Mesendoderm (in vitro differentiated cells): Measurements from ENCODE around the gene TMC3. TPM values are rescaled to one million over a fixed set of nuclear protein-coding genes. Genes with fewer than 3 reads are reported as not detected.
A peak's percentile ranks its signal among the peaks of the same experiment; 100 is the strongest.

Experiments used
- DNase-seq: peaks from one replicate; pipeline ENCODE4 v3.0.0; 2013
- H2AK5ac ChIP-seq: 2 replicates; pipeline ENCODE4 v1.6.1; 2013; ENCODE audit warnings: low read length, inconsistent platforms
- H2BK120ac ChIP-seq: 2 replicates; pipeline ENCODE4 v1.6.1; 2013; ENCODE audit warnings: low read depth, mild to moderate bottlenecking, low read length, moderate library complexity, mixed read lengths
- H2BK15ac ChIP-seq: replicated peaks from 2 replicates; pipeline ENCODE4 v1.6.1; 2013; ENCODE audit warnings: low read depth, mild to moderate bottlenecking, moderate library complexity
- H2BK5ac ChIP-seq: 2 replicates; pipeline ENCODE4 v1.6.1; 2013; ENCODE audit warnings: low read length, inconsistent platforms
- H3K18ac ChIP-seq: 2 replicates; pipeline ENCODE4 v1.6.1; 2013; ENCODE audit warnings: mild to moderate bottlenecking, low read length, mixed read lengths
- H3K23ac ChIP-seq: one replicate; pipeline ENCODE4 v1.6.1; 2013; ENCODE audit warnings: low read length
- H3K27ac ChIP-seq: 2 replicates; pipeline ENCODE4 v1.5.1; 2013; ENCODE audit warnings: low read depth, mild to moderate bottlenecking, inconsistent platforms, low read length, moderate library complexity
- H3K27me3 ChIP-seq: 2 replicates; pipeline ENCODE4 v1.6.1; 2013; ENCODE audit warnings: low read length, control low read depth, mild to moderate bottlenecking, inconsistent platforms; ENCODE audit not compliant: insufficient read depth, poor library complexity
- H3K36me3 ChIP-seq: 2 replicates; pipeline ENCODE4 v1.6.1; 2013; ENCODE audit warnings: low read length, inconsistent platforms; ENCODE audit not compliant: control insufficient read depth, insufficient read depth
- H3K4ac ChIP-seq: one replicate; pipeline ENCODE4 v1.6.1; 2013; ENCODE audit warnings: low read depth, mild to moderate bottlenecking, low read length, moderate library complexity
- H3K4me1 ChIP-seq: 2 replicates; pipeline ENCODE4 v1.6.1; 2013; ENCODE audit warnings: low read depth, low read length, inconsistent platforms; ENCODE audit not compliant: control insufficient read depth
- H3K4me2 ChIP-seq: 2 replicates; pipeline ENCODE4 v1.6.1; 2013; ENCODE audit warnings: low read length
- H3K4me3 ChIP-seq: 2 replicates; pipeline ENCODE4 v1.5.1; 2013; ENCODE audit warnings: mild to moderate bottlenecking, low read length
- H3K56ac ChIP-seq: one replicate; pipeline ENCODE4 v1.6.1; 2013; ENCODE audit warnings: low read length
- H3K79me1 ChIP-seq: 2 replicates; pipeline ENCODE4 v1.6.1; 2013; ENCODE audit warnings: low read length, inconsistent platforms
- H3K79me2 ChIP-seq: 2 replicates; pipeline ENCODE4 v1.6.1; 2013; ENCODE audit warnings: mild to moderate bottlenecking, low read length; ENCODE audit not compliant: control insufficient read depth, insufficient read depth
- H3K9ac ChIP-seq: 2 replicates; pipeline ENCODE4 v1.6.1; 2013; ENCODE audit warnings: low read length, inconsistent platforms
- H4K5ac ChIP-seq: one replicate; pipeline ENCODE4 v1.6.1; 2013; ENCODE audit warnings: low read length
- H4K8ac ChIP-seq: one replicate; pipeline ENCODE4 v1.6.1; 2013; ENCODE audit warnings: low read depth, mild to moderate bottlenecking, control low read depth, low read length, moderate library complexity
- WGBS: extraction: QIAGEN DNeasy Blood & Tissue Kit; methylation state at CpG from one replicate; pipeline ENCODE4 v1.1.7; 2013; ENCODE audit warnings: low lambda C conversion rate, missing lambda C conversion rate; ENCODE audit not compliant: insufficient coverage; ENCODE audit errors: extremely low coverage; 5-methylcytosine and 5-hydroxymethylcytosine counted together
- polyA plus RNA-seq, 2 experiments: library from polyadenylated mRNA; stranded (reverse); fragments of 200-250 nt; gene quantifications; one replicate each; pipeline ENCODE4 v1.2.3, GENCODE V29; 2013

The TMC3 gene
- not detected for polyA plus RNA-seq (2013, experiment 1 of 2)
- not detected for polyA plus RNA-seq (2013, experiment 2 of 2)

DNA sequence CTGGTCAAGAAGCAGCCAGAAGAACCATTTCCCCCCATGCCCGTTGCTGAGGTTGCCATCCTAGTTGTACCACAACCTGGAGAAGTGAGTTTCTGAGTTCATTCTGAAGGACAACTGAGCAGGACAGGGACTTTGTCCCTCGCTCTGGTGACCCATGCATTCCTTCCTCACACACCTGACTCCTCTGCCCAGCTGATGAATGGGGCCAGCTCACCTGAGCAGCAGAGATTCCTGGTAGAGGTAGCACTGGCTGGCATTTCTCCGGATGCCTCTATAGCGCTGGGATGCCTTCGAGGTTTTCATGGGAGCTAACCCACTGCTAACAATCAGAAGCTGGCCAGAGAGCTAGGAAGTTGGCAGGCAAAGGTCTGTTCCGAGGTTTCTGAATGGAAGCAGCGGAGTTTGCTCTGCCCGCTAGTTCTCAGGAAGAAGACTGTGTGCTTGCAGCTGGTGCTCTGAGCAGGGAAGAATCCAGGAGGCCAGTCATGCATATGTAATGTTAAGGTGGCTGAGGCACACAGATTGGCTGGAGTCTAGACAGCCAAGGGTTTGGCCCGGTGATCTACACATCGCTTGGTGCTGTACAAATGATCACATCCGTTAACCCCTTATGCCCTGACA, at the start of gene TMC3:
TMC3 (minus strand) TSS at position 439 of the 621 bp plus-strand sequence; CDS start at position 303, 136 bp downstream.
- WGBS = no CpG with 5 or more reads among the region's 11 CpGs
- peak within 1 kb of the TSS; percentile 6 for H2BK5ac ChIP-seq
- H2BK15ac ChIP-seq = no peak within 1 kb of the TSS
- H3K27me3 ChIP-seq = no peaks in the 10 kb centered on the region
- H3K4ac ChIP-seq = no peak within 1 kb of the TSS
- no peak within 1 kb of the TSS for H2AK5ac ChIP-seq
- no peaks in the 10 kb centered on the region for H3K36me3 ChIP-seq
- H3K9ac ChIP-seq = no peak within 1 kb of the TSS
- no peak within 1 kb of the TSS for H3K56ac ChIP-seq
- no peak within 1 kb of the TSS for H3K23ac ChIP-seq
- H3K4me2 ChIP-seq = no peak within 1 kb of the TSS
- H3K27ac ChIP-seq = no peak within 1 kb of the TSS
- DNase-seq = no peak
- H3K79me2 ChIP-seq = no peaks in the 10 kb centered on the region
- H2BK120ac ChIP-seq = no peak within 1 kb of the TSS
- no peak within 1 kb of the TSS for H3K4me3 ChIP-seq
- H3K18ac ChIP-seq = no peak within 1 kb of the TSS
- no peak within 1 kb of the TSS for H4K8ac ChIP-seq
- no peaks in the 10 kb centered on the region for H3K4me1 ChIP-seq
- no peak within 1 kb of the TSS for H4K5ac ChIP-seq
- H3K79me1 ChIP-seq = no peaks in the 10 kb centered on the region

DNA sequence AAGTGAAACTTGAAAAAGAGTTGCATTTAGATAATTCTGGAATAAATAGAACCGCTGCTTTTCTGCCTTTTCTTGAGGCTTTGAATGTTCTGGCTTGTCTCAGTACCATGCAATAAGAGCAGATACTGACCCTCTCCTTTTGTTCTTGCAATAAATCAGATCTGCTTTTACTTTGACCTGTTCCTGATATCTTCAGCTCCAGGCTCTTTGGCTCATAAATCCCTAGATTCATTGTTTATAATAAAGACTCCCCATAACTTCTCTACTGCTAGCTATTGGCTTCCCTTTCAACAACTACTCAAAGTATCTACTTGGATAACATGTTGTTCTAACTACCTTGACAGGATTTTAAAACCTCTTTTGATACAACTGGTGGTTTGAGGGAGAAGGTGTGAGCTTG, 47.4 kb upstream of the TMC3 start:
- Histone ChIP-seq H3K9ac (no peak overlapping the region), H3K36me3 (no peaks in the 10 kb centered on the region), H2BK5ac (no peak overlapping the region), H3K4me1 (no peaks in the 10 kb centered on the region), H3K4ac (no peak overlapping the region), H4K5ac (no peak overlapping the region), H2BK15ac (no peak overlapping the region), H4K8ac (no peak overlapping the region), H3K4me3 (no peak overlapping the region), H2BK120ac (no peak overlapping the region), H3K56ac (no peak overlapping the region), H3K27ac (no peak overlapping the region), H3K18ac (no peak overlapping the region), H3K23ac (no peak overlapping the region), H3K79me2 (no peaks in the 10 kb centered on the region), H3K4me2 (no peak overlapping the region), H3K27me3 (no peaks in the 10 kb centered on the region), H3K79me1 (no peaks in the 10 kb centered on the region), H2AK5ac (no peak overlapping the region)
- no CpG with 5 or more reads among the region's 1 CpG for WGBS
- DNase-seq = no peak

DNA sequence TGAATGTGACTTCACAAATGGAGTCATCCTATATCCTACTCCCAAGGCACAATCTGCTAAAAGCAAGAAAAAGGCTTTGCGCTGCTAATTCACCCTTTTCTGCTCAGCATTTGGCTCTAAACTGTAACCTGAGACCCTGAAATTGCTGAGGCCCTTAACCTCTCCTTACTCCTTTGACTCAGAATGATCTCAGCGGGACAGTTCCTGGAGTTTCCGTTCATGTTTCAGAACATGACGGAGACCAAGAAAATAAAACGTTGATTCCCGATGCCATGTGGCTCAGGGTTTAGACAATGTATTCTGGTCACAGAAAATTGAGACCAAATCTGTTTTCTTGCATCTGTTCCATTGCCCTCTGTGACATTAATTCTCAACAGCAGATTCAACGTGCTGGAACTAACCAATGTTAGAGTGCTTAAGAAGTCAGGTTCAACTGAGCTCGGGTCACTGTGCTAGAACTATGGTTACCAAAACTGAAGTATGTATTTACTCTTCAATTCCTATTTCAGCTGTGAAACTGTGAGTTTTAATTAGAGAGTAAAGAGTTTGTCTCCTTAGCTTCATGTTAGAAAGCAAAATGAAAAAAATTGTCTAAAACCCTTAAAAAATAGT, 45.4 kb upstream of the TMC3 start:
- no peak overlapping the region for H4K8ac ChIP-seq
- H2BK15ac ChIP-seq = no peak overlapping the region
- no peak overlapping the region for H2BK5ac ChIP-seq
- H3K4me1 ChIP-seq = no peaks in the 10 kb centered on the region
- no peaks in the 10 kb centered on the region for H3K36me3 ChIP-seq
- no peaks in the 10 kb centered on the region for H3K79me1 ChIP-seq
- no peak overlapping the region for H3K56ac ChIP-seq
- no peak overlapping the region for H2BK120ac ChIP-seq
- H3K4me3 ChIP-seq = no peak overlapping the region
- no peak overlapping the region for H2AK5ac ChIP-seq
- no peaks in the 10 kb centered on the region for H3K27me3 ChIP-seq
- H3K79me2 ChIP-seq = no peaks in the 10 kb centered on the region
- DNase-seq = peak; percentile 74
- no peak overlapping the region for H3K4ac ChIP-seq
- no peak overlapping the region for H4K5ac ChIP-seq
- H3K23ac ChIP-seq = no peak overlapping the region
- no peak overlapping the region for H3K27ac ChIP-seq
- no CpG with 5 or more reads among the region's 8 CpGs for WGBS
- H3K4me2 ChIP-seq = no peak overlapping the region
- no peak overlapping the region for H3K18ac ChIP-seq
- no peak overlapping the region for H3K9ac ChIP-seq

DNA sequence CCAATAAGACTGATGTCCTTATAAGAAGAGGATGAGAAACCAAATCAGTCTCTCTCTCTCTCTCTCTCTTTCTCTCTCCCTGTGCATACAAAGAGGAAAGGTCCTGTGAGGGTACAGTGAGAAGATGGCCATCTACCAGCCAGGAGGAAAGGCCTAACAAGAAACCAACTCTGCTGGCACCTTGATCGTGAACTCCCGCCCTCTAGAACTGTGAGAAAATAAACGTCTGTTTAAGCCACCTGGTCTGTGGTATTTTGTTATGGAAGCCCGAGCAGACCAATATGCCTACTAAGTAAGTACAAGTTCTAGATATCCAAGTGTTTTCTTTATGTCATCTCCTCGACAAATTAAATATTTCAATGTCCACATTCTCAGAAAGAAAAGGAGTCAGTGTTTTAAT, 44.9 kb upstream of the TMC3 start:
- H3K27ac ChIP-seq = no peak overlapping the region
- no peak overlapping the region for H4K8ac ChIP-seq
- H3K79me1 ChIP-seq = no peaks in the 10 kb centered on the region
- peak; percentile 10 for DNase-seq
- H3K4me3 ChIP-seq = no peak overlapping the region
- no peak overlapping the region for H3K23ac ChIP-seq
- no peak overlapping the region for H2BK5ac ChIP-seq
- WGBS = no CpG with 5 or more reads among the region's 5 CpGs
- H3K18ac ChIP-seq = no peak overlapping the region
- no peak overlapping the region for H2BK120ac ChIP-seq
- H3K56ac ChIP-seq = peak overlapping the region; percentile 34
- no peak overlapping the region for H3K4me2 ChIP-seq
- H3K4me1 ChIP-seq = no peaks in the 10 kb centered on the region
- H3K79me2 ChIP-seq = no peaks in the 10 kb centered on the region
- H3K4ac ChIP-seq = no peak overlapping the region
- no peak overlapping the region for H4K5ac ChIP-seq
- no peak overlapping the region for H2AK5ac ChIP-seq
- H2BK15ac ChIP-seq = no peak overlapping the region
- H3K36me3 ChIP-seq = no peaks in the 10 kb centered on the region
- no peaks in the 10 kb centered on the region for H3K27me3 ChIP-seq
- no peak overlapping the region for H3K9ac ChIP-seq

DNA sequence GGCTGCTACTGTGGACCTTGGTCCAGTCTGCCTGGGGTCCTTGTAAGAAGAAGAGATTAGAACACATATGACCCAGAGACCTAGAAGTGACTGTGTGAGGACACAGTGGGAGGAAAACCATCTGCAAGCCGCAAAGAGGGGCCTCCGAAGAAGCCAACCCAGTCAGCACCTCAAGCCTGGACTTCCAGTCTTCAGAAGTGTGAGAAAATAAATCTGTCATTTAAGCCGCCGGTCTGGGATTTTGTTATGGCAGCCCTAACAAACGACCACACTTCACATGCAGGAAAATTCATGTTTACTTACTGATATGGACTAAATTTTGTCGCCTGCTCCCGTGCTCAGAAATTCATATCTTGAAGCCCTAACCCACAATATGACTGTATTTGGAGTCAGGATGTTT, 44.4 kb upstream of the TMC3 start:
- DNase-seq = no peak
- no peak overlapping the region for H3K23ac ChIP-seq
- H3K27ac ChIP-seq = no peak overlapping the region
- H2BK5ac ChIP-seq = no peak overlapping the region
- no peak overlapping the region for H3K4me3 ChIP-seq
- H3K4me2 ChIP-seq = no peak overlapping the region
- H4K8ac ChIP-seq = no peak overlapping the region
- WGBS = no CpG with 5 or more reads among the region's 7 CpGs
- no peaks in the 10 kb centered on the region for H3K79me1 ChIP-seq
- no peaks in the 10 kb centered on the region for H3K4me1 ChIP-seq
- no peaks in the 10 kb centered on the region for H3K27me3 ChIP-seq
- H2BK15ac ChIP-seq = no peak overlapping the region
- H2AK5ac ChIP-seq = no peak overlapping the region
- H3K9ac ChIP-seq = no peak overlapping the region
- no peak overlapping the region for H3K4ac ChIP-seq
- no peak overlapping the region for H4K5ac ChIP-seq
- H2BK120ac ChIP-seq = no peak overlapping the region
- H3K18ac ChIP-seq = no peak overlapping the region
- no peaks in the 10 kb centered on the region for H3K36me3 ChIP-seq
- H3K79me2 ChIP-seq = no peaks in the 10 kb centered on the region
- H3K56ac ChIP-seq = no peak overlapping the region
